Panc1 (cell line): ENCODE data around the gene IL1F10. TPM values are rescaled to one million over a fixed set of nuclear protein-coding genes. Genes with fewer than 3 reads are reported as not detected.

Experiments
- ATAC-seq: fragments of 200-7000 bp; cut with Tn5 transposase; 2 replicates; pipeline ENCODE4 v1.9.1; 2020; ENCODE audit warnings: mild to moderate bottlenecking, moderate library complexity
- BruUV-seq: library from RNA; stranded (reverse); fragments of 400-500 nt; replicated peaks from 2 replicates; lab custom pipeline; 2021; lab: Mats Ljungman, UMichigan
- CTCF ChIA-PET: fragments of 300-600 bp; sonication (Branson Sonifier 250); formaldehyde crosslinking; loops from one replicate; lab custom pipeline; 2022; ENCODE audit warnings: antibody characterized with exemption; lab: Charles Lee
- POLR2A ChIA-PET: fragments of 300-600 bp; sonication (Branson Sonifier 250); formaldehyde crosslinking; loops from one replicate; lab custom pipeline; 2022; ENCODE audit warnings: antibody characterized with exemption; lab: Charles Lee
- DNase-seq: peaks from one replicate; pipeline ENCODE4 v3.0.0-alpha.2; 2010; ENCODE audit warnings: low read depth, low spot score
- H3K27ac ChIP-seq: 2 replicates; pipeline ENCODE4 v1.5.1; 2011; ENCODE audit warnings: mild to moderate bottlenecking, low read length, inconsistent platforms
- H3K27me3 ChIP-seq: fragments of 200-500 bp; sonication (Bioruptor generic); 2 replicates; pipeline ENCODE4 v1.6.0; 2014; ENCODE audit warnings: low read length, inconsistent platforms; ENCODE audit not compliant: control insufficient read depth, insufficient read depth
- H3K36me3 ChIP-seq: fragments of 200-500 bp; sonication (Bioruptor generic); 2 replicates; pipeline ENCODE4 v1.5.1; 2014; ENCODE audit warnings: inconsistent platforms, mild to moderate bottlenecking, low read length, moderate library complexity; ENCODE audit not compliant: control insufficient read depth, insufficient read depth
- H3K4me1 ChIP-seq: 2 replicates; pipeline ENCODE4 v1.5.1; 2011; ENCODE audit warnings: inconsistent platforms, mild to moderate bottlenecking, low read length, moderate library complexity; ENCODE audit not compliant: control insufficient read depth, insufficient read depth
- H3K4me3 ChIP-seq, 2 experiments: 2 replicates each; pipeline ENCODE4 v1.5.1; 2011 to 2012; ENCODE audit warnings: low read depth in 2 of 2, low read length in 2 of 2, mild to moderate bottlenecking in 2 of 2, inconsistent platforms in 1 of 2, moderate library complexity in 1 of 2
- H3K9me3 ChIP-seq: fragments of 200-500 bp; sonication (Bioruptor generic); 2 replicates; pipeline ENCODE4 v1.5.1; 2014; ENCODE audit warnings: low read depth, mild to moderate bottlenecking, inconsistent platforms, low read length, moderate library complexity; ENCODE audit not compliant: control insufficient read depth, insufficient read depth
- POLR2AphosphoS5 ChIP-seq: IDR thresholded peaks from 2 replicates; pipeline ENCODE4 v1.6.1; 2012; ENCODE audit warnings: mild to moderate bottlenecking, low read depth, low read length, moderate library complexity
- SIN3A ChIP-seq: IDR thresholded peaks from 2 replicates; pipeline ENCODE4 v1.6.1; 2012; ENCODE audit warnings: low read depth, mild to moderate bottlenecking, low read length, moderate library complexity, borderline replicate concordance; ENCODE audit not compliant: insufficient read depth
- TCF7L2 ChIP-seq: IDR thresholded peaks from 2 replicates; pipeline ENCODE4 v1.6.1; 2011; ENCODE audit warnings: mild to moderate bottlenecking, low read depth, low read length, inconsistent platforms
- in situ Hi-C: cut with HindIII; loops from 2 replicates; pipeline ENCODE4 v1.10.0; 2016; ENCODE audit warnings: low sequenced_read_pairs, low pct_unique_long_range_greater_than_20kb
- intact Hi-C: fragments of 100-400 bp; cut with micrococcal nuclease; formaldehyde crosslinking; loops from one replicate; pipeline ENCODE4 v1.10.0; 2022; ENCODE audit not compliant: unreplicated experiment
- total RNA-seq: library from RNA; stranded (reverse); gene quantifications from one replicate; pipeline ENCODE4 v1.2.1, GENCODE V29; 2021; ENCODE audit not compliant: unreplicated experiment
- TF ChIP-seq, protein P1 (sequence below), 2 experiments: IDR thresholded peaks; 2 replicates each; pipeline ENCODE4 v1.6.1; 2011 to 2012; ENCODE audit warnings: low read depth in 2 of 2, control low read depth in 1 of 2, low read length in 1 of 2, mild to moderate bottlenecking in 1 of 2, moderate library complexity in 1 of 2; ENCODE audit not compliant: insufficient read depth in 1 of 2
- TF ChIP-seq, protein P2 (sequence below): fragments of 450-650 bp; IDR thresholded peaks from 2 replicates; pipeline ENCODE4 v1.5.1; 2017; ENCODE audit warnings: mild to moderate bottlenecking

The IL1F10 gene
- total RNA-seq, 1 experiment from 2014 or later, result not detected

DNA sequence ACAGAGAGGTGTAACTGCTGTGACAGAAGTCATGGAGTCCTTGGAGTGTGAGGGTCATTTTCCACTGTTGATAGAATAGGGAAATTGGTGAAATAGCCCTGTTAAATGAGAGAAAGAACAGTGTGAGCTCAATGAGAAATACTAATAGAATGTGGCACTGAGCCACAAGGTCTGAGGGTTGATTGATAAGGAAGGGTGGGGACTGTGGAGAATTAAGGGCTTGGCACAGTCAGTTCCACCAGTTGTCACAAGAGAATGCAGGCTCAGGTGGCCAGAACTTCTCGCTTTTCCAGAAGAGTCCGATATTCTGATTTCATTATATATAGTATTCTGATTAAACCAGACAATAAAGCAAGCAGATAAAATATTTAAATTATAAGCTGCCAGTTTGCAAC, 50.5 kb downstream of the IL1F10 start:
- Histone ChIP-seq H3K9me3 (no peaks in the 10 kb centered on the region), H3K4me1 (no peaks in the 10 kb centered on the region), H3K27ac (no peak overlapping the region), H3K36me3 (no peaks in the 10 kb centered on the region), H3K4me3 (no peak overlapping the region), H3K27me3 (peaks cover 7% of the 10 kb centered on the region; the same call in 1 of the 2 replicates)
- in situ Hi-C loops, result no loop called here
- CTCF ChIA-PET, result no interaction called here
- DNase-seq, result no peak
- POLR2A ChIA-PET, result no interaction called here
- no peak for ATAC-seq
- intact Hi-C loops, result no loop called here
- TF ChIP-seq TCF7L2, result no peak
- TF ChIP-seq, protein P1, sequence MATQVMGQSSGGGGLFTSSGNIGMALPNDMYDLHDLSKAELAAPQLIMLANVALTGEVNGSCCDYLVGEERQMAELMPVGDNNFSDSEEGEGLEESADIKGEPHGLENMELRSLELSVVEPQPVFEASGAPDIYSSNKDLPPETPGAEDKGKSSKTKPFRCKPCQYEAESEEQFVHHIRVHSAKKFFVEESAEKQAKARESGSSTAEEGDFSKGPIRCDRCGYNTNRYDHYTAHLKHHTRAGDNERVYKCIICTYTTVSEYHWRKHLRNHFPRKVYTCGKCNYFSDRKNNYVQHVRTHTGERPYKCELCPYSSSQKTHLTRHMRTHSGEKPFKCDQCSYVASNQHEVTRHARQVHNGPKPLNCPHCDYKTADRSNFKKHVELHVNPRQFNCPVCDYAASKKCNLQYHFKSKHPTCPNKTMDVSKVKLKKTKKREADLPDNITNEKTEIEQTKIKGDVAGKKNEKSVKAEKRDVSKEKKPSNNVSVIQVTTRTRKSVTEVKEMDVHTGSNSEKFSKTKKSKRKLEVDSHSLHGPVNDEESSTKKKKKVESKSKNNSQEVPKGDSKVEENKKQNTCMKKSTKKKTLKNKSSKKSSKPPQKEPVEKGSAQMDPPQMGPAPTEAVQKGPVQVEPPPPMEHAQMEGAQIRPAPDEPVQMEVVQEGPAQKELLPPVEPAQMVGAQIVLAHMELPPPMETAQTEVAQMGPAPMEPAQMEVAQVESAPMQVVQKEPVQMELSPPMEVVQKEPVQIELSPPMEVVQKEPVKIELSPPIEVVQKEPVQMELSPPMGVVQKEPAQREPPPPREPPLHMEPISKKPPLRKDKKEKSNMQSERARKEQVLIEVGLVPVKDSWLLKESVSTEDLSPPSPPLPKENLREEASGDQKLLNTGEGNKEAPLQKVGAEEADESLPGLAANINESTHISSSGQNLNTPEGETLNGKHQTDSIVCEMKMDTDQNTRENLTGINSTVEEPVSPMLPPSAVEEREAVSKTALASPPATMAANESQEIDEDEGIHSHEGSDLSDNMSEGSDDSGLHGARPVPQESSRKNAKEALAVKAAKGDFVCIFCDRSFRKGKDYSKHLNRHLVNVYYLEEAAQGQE (IDR thresholded peaks at IDR 0.05; ENCODE audit: insufficient read depth in 1 of 2, low read depth in 2 of 2, low read length in 1 of 2), result no peak
- no peak for TF ChIP-seq POLR2AphosphoS5
- TF ChIP-seq, protein P2, sequence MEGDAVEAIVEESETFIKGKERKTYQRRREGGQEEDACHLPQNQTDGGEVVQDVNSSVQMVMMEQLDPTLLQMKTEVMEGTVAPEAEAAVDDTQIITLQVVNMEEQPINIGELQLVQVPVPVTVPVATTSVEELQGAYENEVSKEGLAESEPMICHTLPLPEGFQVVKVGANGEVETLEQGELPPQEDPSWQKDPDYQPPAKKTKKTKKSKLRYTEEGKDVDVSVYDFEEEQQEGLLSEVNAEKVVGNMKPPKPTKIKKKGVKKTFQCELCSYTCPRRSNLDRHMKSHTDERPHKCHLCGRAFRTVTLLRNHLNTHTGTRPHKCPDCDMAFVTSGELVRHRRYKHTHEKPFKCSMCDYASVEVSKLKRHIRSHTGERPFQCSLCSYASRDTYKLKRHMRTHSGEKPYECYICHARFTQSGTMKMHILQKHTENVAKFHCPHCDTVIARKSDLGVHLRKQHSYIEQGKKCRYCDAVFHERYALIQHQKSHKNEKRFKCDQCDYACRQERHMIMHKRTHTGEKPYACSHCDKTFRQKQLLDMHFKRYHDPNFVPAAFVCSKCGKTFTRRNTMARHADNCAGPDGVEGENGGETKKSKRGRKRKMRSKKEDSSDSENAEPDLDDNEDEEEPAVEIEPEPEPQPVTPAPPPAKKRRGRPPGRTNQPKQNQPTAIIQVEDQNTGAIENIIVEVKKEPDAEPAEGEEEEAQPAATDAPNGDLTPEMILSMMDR, result no peak
- TF ChIP-seq SIN3A, result no peak
- BruUV-seq, result no TSS peak

DNA sequence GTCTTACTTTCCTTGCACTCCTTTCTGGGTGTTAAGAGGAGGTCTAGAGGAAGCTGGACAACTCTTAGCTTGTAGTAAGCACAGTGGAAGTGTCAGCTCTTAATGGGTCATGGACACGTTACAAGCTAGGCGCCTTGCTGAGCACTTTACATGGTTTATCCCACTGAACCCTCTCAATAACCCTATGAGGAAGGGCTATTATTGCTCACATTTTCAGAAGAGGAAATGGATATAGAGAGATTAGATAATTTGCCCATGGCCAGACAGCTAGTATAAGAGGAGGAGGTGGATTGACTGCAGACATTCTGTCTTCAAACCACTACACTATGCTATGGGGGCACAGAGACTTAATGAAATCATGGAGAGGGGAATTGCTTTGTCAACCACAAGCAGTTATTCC, 51.3 kb downstream of the IL1F10 start:
- in situ Hi-C loops (no loop called here), intact Hi-C loops (no loop called here)
- H3K4me1 ChIP-seq, result no peaks in the 10 kb centered on the region

More for the DNA sequence above, 51.3 kb downstream of the IL1F10 start:
- Histone ChIP-seq H3K36me3 (no peaks in the 10 kb centered on the region), H3K9me3 (no peaks in the 10 kb centered on the region), H3K4me3 (no peak overlapping the region), H3K27ac (no peak overlapping the region), H3K27me3 (peaks cover 7% of the 10 kb centered on the region; the same call in 1 of the 2 replicates)
- no TSS peak for BruUV-seq
- TF ChIP-seq TCF7L2 (no peak), POLR2AphosphoS5 (no peak), SIN3A (no peak)
- TF ChIP-seq, protein P1 (IDR thresholded peaks at IDR 0.05; ENCODE audit: insufficient read depth in 1 of 2, low read depth in 2 of 2, low read length in 1 of 2), result no peak
- TF ChIP-seq, protein P2, result no peak
- ChIA-PET POLR2A (no interaction called here), CTCF (no interaction called here)
- DNase-seq (no peak), ATAC-seq (no peak)
